Measurements from ENCODE around the gene NUBP2.

The NUBP2 gene

GRCh38 chr16:1764971-1765370, 17.8 kb upstream of the NUBP2 start:
- in situ Hi-C loops (cut with MboI; ENCODE audit: low pct_unique_long_range_greater_than_20kb, low sequenced_read_pairs, unreplicated experiment), result no loop called here
- no peak for DNase-seq (ENCODE audit: low spot score)

GRCh38 chr16:1765826-1766225, 16.9 kb upstream of the NUBP2 start:
- DNase-seq (ENCODE audit: low spot score), result no peak
- in situ Hi-C loops (cut with MboI; ENCODE audit: low pct_unique_long_range_greater_than_20kb, low sequenced_read_pairs, unreplicated experiment), result no loop called here
- no peak for TF ChIP-seq CTCF (IDR thresholded peaks at IDR 0.05; ENCODE audit: extremely low read depth, insufficient read depth, missing control alignments)

More at GRCh38 chr16:1764971-1765370, 17.8 kb upstream of the NUBP2 start:
- TF ChIP-seq CTCF (IDR thresholded peaks at IDR 0.05; ENCODE audit: extremely low read depth, insufficient read depth, missing control alignments), result no peak

GRCh38 chr16:1766231-1766630, 16.5 kb upstream of the NUBP2 start:
- no peak for TF ChIP-seq CTCF (IDR thresholded peaks at IDR 0.05; ENCODE audit: extremely low read depth, insufficient read depth, missing control alignments)
- DNase-seq (ENCODE audit: low spot score), result no peak
- in situ Hi-C loops (cut with MboI; ENCODE audit: low pct_unique_long_range_greater_than_20kb, low sequenced_read_pairs, unreplicated experiment), result no loop called here

- in situ Hi-C loops (cut with MboI; ENCODE audit: low pct_unique_long_range_greater_than_20kb, low sequenced_read_pairs, unreplicated experiment), result no loop called here
- no peak for DNase-seq (ENCODE audit: low spot score)
- no peak for TF ChIP-seq CTCF (IDR thresholded peaks at IDR 0.05; ENCODE audit: extremely low read depth, insufficient read depth, missing control alignments)
These were observed 16.1 kb upstream of the NUBP2 start for GRCh38 chr16:1766701-1767100.

- in situ Hi-C loops (cut with MboI; ENCODE audit: low pct_unique_long_range_greater_than_20kb, low sequenced_read_pairs, unreplicated experiment), result no loop called here
- no peak for DNase-seq (ENCODE audit: low spot score)
- no peak for TF ChIP-seq CTCF (IDR thresholded peaks at IDR 0.05; ENCODE audit: extremely low read depth, insufficient read depth, missing control alignments)
These were observed 15.4 kb upstream of the NUBP2 start for GRCh38 chr16:1767116-1767994.

- TF ChIP-seq CTCF (IDR thresholded peaks at IDR 0.05; ENCODE audit: extremely low read depth, insufficient read depth, missing control alignments), result no peak
- DNase-seq (ENCODE audit: low spot score), result no peak
- in situ Hi-C loops (cut with MboI; ENCODE audit: low pct_unique_long_range_greater_than_20kb, low sequenced_read_pairs, unreplicated experiment), result no loop called here
These were observed 14.5 kb upstream of the NUBP2 start for GRCh38 chr16:1768061-1768766.

All from GM13977 (cell line).